HG03135 (cell line): Measurements from ENCODE around the gene C11orf68.

Source experiments
- ATAC-seq: cut with Tn5 transposase; IDR thresholded peaks from one replicate; pipeline ENCODE4 v1.9.1; 2021; ENCODE audit warnings: mild to moderate bottlenecking, moderate library complexity; ENCODE audit not compliant: unreplicated experiment

C11orf68 gene

DNA sequence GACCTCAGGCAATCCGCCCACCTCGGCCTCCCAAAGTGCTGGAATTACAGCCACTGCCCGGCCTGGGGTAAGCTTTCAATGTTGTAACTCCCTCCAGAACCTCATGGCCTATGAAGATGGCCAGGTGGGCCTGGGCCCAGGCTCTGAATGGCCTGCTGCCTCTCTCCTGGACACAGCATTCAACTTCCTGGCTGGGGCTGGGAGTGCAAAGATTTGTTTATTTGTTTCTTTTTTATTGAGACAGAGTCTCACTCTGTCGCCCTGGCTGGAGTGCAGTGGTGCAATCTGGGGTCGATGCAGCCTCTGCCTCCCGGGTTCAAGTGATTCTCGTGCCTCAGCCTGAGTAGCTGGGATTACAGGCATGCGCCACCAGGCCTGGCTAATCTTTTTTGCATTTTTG lies 25.9 kb upstream of the C11orf68 start:
- no peak for ATAC-seq

DNA sequence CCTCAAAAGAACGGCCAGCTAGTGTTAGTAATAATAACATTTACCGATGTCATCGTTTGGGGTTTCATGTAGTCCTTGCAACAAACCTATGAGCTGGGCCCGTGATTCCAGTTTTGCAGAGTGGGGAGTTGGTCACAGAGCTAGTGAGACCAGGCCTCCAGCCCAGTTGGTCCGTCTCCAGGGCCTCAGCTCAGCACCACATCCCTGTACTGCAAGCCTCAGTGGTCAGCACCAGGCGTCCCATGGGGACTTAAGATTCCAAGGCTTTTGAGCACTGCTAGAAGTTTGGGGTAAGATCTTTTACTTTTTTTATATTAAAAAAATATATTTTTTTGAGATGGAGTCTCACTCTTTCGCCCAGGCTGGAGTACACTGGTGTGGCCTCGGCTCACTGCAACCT lies 25.3 kb upstream of the C11orf68 start:
- no peak for ATAC-seq

GRCh38 chr11:65942531-65942930 lies 23.7 kb upstream of the C11orf68 start:
- no peak for ATAC-seq

DNA sequence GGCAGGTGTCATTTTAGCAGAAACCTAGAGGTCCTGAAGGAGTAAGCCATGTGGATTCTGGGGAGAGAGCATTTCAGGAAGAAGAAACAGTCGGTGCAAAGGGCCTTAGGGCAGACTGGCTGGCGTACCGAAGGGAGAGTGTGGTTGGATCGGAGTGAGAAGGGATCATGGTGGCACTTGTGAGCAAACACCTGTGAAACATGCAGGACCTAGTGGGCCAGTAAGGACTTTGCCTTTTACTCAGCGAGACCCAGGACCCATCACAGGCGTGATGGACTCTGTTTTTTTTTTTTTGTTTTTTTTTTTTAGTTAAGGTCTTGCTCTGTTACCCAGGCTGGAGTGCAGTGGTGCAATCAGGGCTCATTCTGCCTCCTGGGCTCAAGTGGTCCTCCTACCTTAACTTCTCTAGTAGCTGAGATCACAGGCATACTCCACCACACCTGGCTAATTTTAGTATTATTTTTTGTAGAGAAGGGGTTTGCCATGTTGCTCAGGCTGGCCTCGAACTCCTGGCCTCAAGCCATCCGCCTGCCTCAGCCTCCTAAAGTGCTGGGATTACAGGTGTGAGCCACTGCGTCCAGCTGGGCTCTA lies 23.0 kb upstream of the C11orf68 start:
- ATAC-seq = no peak

DNA sequence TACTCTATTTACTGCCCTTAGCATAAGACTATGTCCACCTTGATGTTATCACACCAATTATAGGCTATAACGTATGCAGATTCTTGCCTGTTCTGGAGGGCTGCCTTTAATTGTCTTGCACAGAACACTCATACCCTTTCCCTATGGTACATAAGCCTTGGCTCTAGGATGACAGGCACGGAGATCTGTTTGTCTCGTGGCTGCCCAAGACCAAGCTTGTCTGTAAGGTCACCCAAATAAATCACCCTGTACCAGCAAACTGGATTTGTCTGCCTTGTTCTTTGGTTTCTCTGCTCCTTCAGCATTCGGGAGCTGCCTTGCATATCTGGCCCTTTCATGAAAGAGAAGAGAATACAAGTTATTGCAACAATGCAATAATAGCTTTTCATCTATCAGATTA lies 18.9 kb upstream of the C11orf68 start:
- no peak for ATAC-seq

DNA sequence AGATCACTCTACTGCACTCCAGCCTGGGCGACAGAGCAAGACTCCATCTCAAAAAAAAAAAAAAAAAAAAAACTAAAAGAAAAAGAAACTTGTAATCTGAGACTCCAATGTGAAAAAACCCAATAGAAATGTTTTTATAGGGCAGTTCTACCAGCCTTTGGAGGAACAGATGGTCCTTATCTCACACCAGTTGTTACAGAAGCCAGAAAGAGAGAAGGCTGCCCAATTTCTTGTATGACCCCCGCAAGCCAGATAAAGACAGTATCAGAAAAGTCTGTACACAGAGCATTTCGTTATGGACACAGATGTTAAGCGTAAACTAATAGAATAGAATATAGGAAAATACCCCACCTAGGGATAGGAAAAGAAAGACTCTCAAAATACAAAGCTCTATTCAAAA lies 15.2 kb upstream of the C11orf68 start:
- ATAC-seq = no peak

DNA sequence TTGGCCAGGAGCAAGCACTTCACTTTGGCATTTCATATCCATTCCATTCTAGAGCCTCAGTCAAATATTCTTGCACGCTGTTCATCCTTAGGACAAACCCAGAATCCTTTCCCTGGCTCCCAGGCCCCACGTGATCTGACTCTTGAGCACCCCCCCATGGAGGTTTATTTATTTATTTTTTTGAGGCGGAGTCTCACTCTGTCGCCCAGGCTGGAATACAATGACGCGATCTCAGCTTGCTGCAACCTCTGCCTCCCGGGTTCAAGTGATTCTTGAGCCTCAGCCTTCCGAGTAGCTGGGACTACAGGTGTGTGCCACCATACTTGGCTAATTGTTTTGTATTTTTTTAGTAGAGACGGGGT lies 13.7 kb upstream of the C11orf68 start:
- ATAC-seq = no peak

DNA sequence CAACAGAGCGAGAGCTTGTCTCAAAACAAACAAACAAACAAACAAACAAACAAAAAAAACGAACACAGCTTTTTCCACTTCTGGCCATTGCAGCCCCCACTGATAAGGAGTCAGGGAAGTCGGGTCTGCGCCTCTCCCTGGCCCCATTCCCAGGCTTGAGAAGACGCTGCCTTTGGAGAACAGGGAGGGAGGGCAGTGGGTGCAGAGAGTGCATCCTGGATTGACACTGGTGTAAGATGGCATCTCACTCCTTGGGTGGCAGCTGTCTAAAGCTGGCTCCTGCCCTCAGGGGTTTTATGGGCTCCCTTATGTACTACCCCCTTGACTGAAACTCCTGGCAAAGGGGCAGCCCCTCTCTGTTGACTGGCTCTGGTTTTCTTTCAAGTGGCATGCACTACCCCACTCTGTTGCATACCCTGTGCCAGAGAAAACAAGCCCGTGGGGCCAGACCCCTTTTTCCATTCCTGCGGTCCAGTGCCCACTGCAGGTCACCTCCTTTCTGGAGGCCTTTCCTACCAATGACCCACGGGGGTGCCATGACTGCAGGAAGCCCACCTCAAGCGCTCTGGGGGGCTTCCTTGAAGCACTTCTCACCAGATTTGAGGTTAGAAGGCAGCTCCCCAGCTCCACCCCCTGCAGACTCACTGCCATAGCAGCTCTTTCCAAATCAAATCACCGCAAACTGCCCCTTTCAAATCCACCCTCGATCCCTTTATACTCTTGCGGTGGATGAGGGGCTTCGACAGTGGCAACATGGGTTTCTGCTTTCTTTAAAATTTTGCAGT lies 13.1 kb upstream of the C11orf68 start:
- ATAC-seq = no peak

- no peak for ATAC-seq
Measured at GRCh38 chr11:65928667-65929066, 9.8 kb upstream of the C11orf68 start.

DNA sequence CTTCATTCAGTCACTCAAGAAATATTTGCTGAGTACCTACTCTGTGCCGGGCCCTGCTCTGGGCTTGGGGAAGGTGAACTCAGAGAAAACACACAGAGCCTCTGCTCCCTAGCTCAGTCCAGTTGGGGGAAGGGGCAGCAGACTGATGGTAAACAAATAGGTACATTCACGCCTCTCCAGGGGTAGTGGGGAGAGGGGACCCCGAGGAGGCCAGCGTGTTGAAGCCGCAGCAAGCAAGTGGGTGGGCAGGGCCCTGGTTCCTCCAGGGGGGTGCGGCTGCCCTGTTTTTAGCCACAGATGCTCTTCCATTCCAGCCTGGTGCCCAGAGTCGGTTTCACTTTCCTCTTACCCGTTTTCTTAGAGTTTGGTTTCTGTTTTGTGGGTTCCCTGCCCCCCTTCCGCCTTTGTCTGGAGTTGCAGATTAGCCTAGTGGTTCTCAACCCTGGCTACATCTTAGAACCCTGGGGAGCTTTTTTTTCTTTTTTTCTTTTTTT lies 9.1 kb upstream of the C11orf68 start:
- peak; percentile 78 for ATAC-seq

- no peak for ATAC-seq
Measured at GRCh38 chr11:65925397-65925796, 6.5 kb upstream of the C11orf68 start.

DNA sequence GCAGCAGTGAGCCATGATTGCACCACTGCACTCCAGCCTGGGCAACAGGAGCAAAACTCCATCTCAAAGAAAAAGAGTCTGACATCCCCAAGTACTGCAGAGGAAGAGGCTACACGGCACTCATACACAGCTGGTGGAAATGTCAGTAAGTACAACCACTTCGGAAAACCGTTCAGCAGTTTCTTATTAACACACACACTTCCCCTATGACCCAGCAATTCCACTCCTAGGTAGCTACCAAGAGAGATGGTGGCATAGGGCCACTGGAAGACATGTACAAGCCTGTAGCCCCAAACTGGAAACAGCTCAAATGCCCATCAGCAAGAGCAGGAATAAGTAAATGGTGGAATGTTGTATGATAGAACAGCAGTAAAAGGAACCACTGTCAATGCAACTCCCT lies 3.7 kb upstream of the C11orf68 start:
- no peak for ATAC-seq

- ATAC-seq = no peak
Measured at GRCh38 chr11:65921876-65922275, 3.0 kb upstream of the C11orf68 start.

DNA sequence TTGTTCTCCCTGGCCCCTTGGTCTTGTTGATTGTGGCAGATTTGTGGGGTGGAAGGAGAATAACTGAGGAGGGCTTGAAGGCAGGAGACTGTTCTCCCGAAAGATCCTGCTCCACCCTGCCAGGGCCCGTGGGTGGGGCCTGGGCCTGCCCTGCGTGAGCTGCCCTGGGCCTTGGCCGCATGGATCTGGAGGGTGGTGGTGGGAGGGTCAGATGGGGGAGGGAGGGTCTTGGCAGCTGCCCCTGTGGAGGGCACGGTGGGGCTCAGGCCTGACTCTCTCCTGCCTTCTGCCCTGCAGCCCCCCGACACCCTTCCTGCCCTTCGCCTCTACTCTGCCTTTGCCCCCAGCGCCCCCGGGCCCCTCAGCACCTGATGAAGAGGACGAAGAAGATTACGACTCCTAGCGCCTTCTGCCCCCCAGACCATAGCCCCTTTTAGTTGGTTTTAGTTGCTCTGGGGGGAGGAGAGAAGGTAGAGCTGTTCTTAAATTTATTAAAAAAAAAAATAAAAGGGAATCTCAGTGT lies 2.2 kb upstream of the C11orf68 start:
- no peak for ATAC-seq

- ATAC-seq = no peak
Measured at GRCh38 chr11:65920372-65920802, 1.5 kb upstream of the C11orf68 start.

DNA sequence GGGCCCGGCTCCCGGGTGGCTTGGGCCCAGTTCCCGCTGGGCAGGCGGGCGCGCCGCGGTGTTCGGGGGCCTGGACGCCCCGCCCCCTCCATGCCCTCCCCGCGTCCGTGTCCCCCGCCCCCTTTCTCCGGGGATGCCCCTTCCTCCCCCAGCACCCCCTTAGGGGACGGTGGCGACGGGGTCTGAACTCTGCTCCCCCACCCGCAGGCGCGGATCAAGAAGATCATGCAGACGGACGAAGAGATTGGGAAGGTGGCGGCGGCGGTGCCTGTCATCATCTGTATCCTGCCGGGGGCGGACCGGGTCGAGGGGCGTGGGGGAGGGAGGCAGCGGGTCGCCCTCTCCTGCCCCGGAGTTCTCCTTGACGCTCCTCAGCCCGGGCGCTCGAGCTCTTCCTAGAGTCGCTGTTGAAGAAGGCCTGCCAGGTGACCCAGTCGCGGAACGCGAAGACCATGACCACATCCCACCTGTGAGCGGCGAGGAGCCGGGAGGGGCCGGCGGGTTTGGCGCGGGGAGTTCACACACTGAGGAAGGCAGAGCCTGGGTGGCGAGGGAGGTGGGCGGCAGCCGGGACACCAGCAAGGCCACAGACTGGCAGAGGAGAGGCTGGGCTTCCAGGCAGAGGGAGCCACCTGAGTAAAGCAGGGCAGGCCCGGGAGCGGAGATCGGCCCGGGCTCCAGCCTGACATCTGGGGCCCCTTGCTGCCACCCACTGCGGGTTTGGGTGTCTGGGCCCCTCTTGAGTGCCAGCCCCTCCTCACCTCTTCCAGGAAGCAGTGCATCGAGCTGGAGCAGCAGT lies 910 bp upstream of the C11orf68 start:
- ATAC-seq = peak; percentile 42

DNA sequence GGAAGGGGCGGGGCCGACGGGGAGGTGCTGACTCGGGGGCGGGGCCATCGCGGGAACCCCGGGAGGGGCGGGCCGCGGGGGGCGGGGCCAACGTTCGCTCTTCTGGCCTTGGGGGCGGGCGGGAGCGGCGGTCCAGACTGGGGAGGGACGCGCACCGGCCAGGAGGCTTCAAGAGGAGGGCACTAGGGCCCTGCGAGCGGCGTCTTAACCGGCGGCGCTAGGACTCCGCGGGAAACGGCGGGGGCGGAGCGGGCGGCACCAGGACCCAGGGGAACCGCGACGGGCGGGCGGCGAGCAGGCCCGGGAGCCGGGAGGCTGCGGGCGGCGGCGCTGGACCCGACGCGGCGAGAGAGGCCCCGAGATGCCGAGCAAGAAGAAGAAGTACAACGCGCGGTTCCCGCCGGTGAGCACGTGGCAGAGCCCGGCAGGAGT lies 295 bp upstream of the C11orf68 start, which contains the start of gene DRAP1:
DRAP1 (plus strand) TSS at position 286 of the 432 bp plus-strand sequence; CDS start at position 362, 76 bp downstream.
- ATAC-seq = peak; percentile 78

GRCh38 chr11:65917434-65918210 lies 1.2 kb downstream of the C11orf68 start:
- no peak for ATAC-seq

DNA sequence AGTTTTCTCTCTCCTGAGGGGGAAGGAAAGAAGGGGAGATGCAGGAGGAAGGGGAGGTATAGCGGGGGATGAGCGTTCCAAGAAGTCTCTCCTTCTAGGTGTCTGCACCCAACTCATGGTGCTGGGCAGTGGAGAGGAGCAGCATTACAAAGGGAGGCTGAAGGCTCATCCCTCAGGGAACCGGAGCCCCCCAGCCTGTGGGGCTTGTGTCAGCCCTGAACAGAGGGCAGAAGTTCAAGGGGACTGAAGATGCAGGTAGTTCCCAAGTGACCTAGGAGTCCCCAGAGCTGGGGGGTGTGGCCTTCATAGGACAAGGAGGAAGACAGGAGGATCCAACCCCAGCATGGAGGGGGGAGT lies 1.8 kb downstream of the C11orf68 start:
- ATAC-seq = no peak

GRCh38 chr11:65916391-65916790 lies 2.5 kb downstream of the C11orf68 start:
- ATAC-seq = no peak

- ATAC-seq = no peak
Measured at GRCh38 chr11:65915821-65916251, 3.0 kb downstream of the C11orf68 start.
